Bronchial epithelial cell (primary cell): ENCODE data around the gene TRPM4. TPM values are rescaled to one million over a fixed set of nuclear protein-coding genes. Genes with fewer than 3 reads are reported as not detected.

ENCODE experiments used
- DNase-seq: peaks from one replicate; pipeline ENCODE4 v3.0.0-alpha.2; 2010; ENCODE audit warnings: low read depth
- FAIRE-seq: peaks from 2 replicates; lab custom pipeline; 2011; peaks lifted over from hg19 to GRCh38; lab: Jason Lieb, UNC
- H3K27me3 ChIP-seq: 2 replicates; pipeline ENCODE4 v1.5.1; 2011; ENCODE audit warnings: low read length; ENCODE audit not compliant: control insufficient read depth, insufficient read depth
- H3K36me3 ChIP-seq: 2 replicates; pipeline ENCODE4 v1.5.1; 2011; ENCODE audit warnings: low read length; ENCODE audit not compliant: control insufficient read depth, insufficient read depth
- H3K4me3 ChIP-seq: 2 replicates; pipeline ENCODE4 v1.5.1; 2011; ENCODE audit warnings: mild to moderate bottlenecking, low read depth, low read length, control low read depth
- total RNA-seq: library from RNA; depleted of rRNA; stranded (reverse); fragments of >200 nt; gene quantifications from 2 replicates; pipeline ENCODE4 v1.2.1, GENCODE V29; 2014
- TF ChIP-seq, protein P1 (sequence below): IDR thresholded peaks from 2 replicates; pipeline ENCODE4 v1.5.1; 2011; ENCODE audit warnings: mild to moderate bottlenecking, moderate library complexity, low read length, control low read depth, inconsistent platforms; ENCODE audit not compliant: insufficient read depth, severe bottlenecking

Gene TRPM4
- total RNA-seq, 1 donor from 2014 or later, result 11.1 TPM

DNA sequence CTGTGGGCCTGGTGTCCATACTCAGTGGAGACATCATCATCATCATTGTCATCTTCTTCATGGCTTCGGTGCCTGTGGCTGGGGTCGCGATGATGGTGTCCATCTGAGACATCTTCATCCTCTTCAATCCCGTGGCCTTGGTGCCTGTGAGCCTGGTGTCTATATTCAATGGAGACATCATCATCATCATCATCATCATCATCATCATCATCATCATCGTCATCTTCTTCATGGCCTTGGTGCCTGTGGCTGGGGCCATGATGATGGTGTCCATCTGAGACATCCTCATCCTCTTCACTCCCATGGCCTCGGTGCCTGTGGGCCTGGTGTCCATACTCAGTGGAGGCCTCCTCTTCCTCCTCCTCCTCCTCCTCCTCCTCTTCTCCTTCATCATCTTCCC, 3.3 kb upstream of the TRPM4 start:
- TF ChIP-seq, protein P1, sequence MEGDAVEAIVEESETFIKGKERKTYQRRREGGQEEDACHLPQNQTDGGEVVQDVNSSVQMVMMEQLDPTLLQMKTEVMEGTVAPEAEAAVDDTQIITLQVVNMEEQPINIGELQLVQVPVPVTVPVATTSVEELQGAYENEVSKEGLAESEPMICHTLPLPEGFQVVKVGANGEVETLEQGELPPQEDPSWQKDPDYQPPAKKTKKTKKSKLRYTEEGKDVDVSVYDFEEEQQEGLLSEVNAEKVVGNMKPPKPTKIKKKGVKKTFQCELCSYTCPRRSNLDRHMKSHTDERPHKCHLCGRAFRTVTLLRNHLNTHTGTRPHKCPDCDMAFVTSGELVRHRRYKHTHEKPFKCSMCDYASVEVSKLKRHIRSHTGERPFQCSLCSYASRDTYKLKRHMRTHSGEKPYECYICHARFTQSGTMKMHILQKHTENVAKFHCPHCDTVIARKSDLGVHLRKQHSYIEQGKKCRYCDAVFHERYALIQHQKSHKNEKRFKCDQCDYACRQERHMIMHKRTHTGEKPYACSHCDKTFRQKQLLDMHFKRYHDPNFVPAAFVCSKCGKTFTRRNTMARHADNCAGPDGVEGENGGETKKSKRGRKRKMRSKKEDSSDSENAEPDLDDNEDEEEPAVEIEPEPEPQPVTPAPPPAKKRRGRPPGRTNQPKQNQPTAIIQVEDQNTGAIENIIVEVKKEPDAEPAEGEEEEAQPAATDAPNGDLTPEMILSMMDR, result no peak
- FAIRE-seq (no peak), DNase-seq (no peak)
- Histone ChIP-seq H3K36me3 (no peaks in the 10 kb centered on the region), H3K4me3 (no peak overlapping the region), H3K27me3 (no peaks in the 10 kb centered on the region)

DNA sequence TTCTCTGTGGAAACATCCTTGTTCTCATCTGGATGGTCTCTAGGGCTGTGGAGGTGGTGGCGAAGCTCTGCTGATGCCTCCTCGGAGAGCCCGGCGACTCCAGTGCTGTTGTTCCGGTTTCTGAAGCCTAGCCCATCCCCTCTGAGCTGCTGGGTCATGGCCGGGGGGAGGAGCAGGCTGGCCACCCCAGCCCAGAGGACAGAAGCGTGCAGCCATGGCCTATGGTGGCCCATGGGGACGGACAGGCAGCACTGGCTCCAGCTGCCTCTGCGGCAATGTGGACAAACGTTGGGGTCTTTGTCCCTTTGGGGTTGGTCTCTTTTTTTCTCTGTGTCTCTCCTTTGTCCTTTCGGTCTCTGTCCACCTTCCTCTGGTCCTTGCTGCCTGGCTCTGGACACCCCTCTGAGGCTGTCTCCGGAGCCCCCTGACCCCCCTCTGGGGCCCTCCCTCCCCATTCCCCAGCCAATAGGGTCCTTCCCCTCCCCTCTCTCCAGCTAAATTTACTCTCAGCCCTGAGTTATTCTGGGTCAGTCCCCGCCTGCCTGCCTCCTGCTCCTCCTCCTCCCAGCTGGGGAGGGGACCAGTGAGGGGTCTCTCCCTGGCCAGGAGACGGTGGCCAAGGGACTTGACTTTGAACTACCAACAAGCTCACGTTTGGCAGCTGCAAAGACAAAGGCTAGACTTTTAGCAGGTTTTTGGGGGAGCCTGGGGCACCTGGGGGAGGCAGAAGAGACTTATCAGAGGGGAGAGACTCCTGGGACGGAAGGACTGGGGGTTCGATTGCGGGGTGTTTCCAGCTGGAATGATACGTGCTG, 2.4 kb upstream of the TRPM4 start, which contains the start of gene HRC:
HRC (minus strand) TSS at position 392 of the 815 bp plus-strand sequence; CDS start at position 233, 159 bp downstream.
- no peak for FAIRE-seq
- no peak for DNase-seq
- no peak within 1 kb of the TSS for H3K4me3 ChIP-seq
- TF ChIP-seq, protein P1, result no peak
- peaks cover 4% of the 10 kb centered on the region for H3K36me3 ChIP-seq
- H3K27me3 ChIP-seq, result no peaks in the 10 kb centered on the region

DNA sequence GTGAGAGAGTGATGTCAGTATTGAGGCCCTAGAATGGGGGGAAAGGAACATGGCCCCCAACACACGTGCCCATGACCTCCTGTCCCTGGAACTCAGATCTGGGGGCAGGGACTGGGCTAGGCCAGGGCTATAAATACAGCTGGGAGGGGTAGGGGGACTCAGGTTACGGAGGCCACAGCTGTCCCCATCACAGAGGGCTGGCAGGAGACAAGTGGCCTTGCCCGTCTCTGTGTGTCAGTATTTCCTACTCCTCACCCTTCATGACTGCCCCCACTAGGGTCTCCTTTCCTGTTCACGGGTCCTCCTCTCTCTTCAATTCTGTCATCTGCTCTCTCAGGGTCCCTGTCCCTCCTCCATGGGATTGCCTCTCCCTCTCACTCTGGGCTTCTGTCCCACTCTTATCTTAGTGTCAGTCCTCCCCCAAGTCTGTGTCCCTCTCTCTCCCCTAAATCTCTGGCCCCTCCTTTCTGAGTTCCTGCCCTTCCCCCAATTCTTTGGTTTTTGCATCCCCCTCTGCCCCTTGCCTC, 1.7 kb upstream of the TRPM4 start:
- no peak overlapping the region for H3K4me3 ChIP-seq
- TF ChIP-seq, protein P1, result no peak
- FAIRE-seq (peak; percentile 58), DNase-seq (no peak)
- H3K27me3 ChIP-seq, result no peaks in the 10 kb centered on the region
- H3K36me3 ChIP-seq, result peaks cover 4% of the 10 kb centered on the region

DNA sequence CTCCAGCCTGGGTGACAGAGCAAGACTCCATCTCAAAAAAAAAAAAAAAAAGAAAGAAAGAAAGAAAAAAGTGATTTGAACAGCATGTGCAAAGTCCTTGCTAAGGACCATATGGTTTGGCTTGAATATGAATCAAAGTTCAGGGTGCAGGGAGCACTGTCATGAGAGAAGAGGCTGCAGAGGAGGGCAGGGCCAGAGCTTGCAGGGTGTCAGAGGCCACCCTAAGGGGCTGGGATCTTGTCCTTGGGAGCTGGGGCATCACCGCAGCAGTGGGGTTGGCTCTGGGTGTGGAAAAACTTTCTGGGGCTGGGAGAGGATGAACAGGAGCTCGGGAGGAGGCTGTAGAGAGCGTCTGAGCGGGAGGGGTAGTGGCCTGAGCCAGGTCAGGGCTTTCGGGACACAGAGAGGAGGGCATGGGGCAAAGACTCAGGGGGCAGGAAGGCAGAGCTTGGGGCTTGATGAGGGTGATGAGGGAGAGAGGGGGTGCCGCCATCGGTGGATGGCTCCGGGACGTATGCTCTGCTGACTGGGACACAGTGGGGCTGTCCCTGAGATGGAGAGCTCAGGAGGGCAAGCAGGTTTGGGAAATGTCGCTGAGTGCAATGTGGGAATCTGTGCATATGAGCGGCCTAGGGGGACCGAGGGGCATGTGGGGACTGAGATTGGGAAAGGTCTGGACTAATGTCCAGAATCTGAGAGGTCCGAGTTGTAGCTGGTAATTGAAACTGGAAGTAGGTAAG, 3.0 kb downstream of the TRPM4 start:
- TF ChIP-seq, protein P1, result no peak
- no peak for DNase-seq
- no peak for FAIRE-seq
- H3K36me3 ChIP-seq, result peaks cover 4% of the 10 kb centered on the region
- H3K27me3 ChIP-seq, result no peaks in the 10 kb centered on the region
- no peak overlapping the region for H3K4me3 ChIP-seq

DNA sequence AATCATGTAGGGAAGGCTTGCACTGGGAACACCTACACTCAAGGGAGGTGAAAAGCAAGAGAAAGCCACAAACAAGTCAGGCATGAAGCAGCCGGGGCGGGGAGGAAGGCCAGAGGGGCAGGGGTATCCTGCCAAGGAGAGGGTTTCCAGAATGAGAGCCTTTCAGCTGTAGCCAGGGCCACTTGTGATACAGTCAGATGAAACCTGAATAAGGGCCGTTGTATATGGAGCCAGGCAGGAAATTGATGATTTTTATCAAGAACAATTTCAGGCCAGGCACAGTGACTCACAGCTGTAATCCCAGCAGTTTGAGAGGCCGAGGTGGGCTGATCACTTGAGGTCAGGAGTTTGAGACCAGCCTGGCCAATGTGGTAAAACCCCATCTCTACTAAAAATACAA, 4.4 kb downstream of the TRPM4 start:
- H3K36me3 ChIP-seq, result peaks cover 11% of the 10 kb centered on the region
- no peak overlapping the region for H3K4me3 ChIP-seq
- no peak for FAIRE-seq
- TF ChIP-seq, protein P1, result no peak
- H3K27me3 ChIP-seq, result no peaks in the 10 kb centered on the region
- DNase-seq, result no peak
